Measurements from ENCODE around the gene TNS2. TPM values are rescaled to one million over a fixed set of nuclear protein-coding genes. Genes with fewer than 3 reads are reported as not detected.

Gene TNS2
- total RNA-seq, result 6.7 and 10.8 TPM in 2 replicates

DNA sequence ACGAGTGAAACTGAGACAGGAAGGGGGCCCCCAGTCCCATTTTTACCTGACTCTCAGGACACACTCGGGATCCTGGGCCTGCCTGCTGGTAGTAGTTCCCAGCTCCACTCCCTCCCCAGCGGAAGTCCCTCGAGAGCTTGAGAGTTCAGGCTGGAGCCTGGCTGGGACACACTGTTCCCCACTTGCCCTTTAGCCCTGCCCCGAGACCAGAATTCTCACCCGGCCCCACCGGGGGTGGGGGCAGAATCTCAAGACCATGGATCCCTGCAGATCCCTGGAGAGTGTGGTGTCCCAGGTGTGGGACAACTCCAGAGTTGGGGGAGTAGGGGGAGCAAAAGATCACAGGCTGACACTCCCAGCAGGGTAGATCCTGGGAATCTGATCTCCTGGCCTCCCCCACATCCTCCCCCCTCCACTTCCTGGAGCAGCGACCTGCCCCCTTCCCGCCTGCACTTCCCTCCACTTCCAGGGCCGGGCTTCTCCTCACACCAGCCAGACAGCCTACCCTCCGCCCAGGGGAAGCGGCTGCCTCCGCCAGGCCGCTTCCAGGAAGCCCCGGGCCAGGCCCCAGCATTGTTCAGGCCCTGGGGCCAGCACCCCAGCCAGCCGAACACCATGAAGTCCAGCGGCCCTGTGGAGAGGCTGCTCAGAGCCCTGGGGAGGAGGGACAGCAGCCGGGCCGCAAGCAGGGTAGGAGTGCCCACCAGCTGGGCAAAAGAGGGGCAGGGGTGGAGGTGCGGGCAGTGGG is at the start of gene TNS2:
TSS of gene TNS2 (plus strand) at position 495 of the 748 bp plus-strand sequence. CDS start at position 616, 121 bp downstream.
- no peak for DNase-seq (ENCODE audit: low read depth)
- TF ChIP-seq, protein P1, sequence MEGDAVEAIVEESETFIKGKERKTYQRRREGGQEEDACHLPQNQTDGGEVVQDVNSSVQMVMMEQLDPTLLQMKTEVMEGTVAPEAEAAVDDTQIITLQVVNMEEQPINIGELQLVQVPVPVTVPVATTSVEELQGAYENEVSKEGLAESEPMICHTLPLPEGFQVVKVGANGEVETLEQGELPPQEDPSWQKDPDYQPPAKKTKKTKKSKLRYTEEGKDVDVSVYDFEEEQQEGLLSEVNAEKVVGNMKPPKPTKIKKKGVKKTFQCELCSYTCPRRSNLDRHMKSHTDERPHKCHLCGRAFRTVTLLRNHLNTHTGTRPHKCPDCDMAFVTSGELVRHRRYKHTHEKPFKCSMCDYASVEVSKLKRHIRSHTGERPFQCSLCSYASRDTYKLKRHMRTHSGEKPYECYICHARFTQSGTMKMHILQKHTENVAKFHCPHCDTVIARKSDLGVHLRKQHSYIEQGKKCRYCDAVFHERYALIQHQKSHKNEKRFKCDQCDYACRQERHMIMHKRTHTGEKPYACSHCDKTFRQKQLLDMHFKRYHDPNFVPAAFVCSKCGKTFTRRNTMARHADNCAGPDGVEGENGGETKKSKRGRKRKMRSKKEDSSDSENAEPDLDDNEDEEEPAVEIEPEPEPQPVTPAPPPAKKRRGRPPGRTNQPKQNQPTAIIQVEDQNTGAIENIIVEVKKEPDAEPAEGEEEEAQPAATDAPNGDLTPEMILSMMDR (conservative IDR thresholded peaks at IDR 0.05; ENCODE audit: low read depth, low read length), result no peak
- peak within 1 kb of the TSS; percentile 73 for H3K4me3 ChIP-seq (ENCODE audit: low read depth, low read length)

DNA sequence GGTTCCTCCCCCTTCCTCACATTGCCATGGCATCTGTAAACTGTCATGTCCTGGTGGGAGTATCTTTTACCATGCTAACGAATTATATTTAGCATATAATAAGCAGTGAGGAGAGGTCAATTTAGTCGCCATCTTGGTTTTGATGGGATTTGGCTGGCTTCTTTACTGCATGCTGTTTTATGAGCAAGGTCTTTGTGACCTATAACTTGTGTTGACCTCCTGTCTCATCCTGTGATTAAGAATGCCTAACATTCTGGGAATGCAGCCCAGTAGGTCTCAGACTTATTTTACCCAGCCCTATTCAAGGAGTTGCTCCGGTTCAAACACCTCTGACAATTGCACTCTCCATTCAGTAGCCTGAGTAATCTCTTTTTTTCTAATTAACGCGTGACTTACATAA is 45.7 kb upstream of the TNS2 start:
- DNase-seq (ENCODE audit: low read depth), result peak; percentile 75
- TF ChIP-seq, protein P1 (conservative IDR thresholded peaks at IDR 0.05; ENCODE audit: low read depth, low read length), result no peak
- H3K4me3 ChIP-seq (ENCODE audit: low read depth, low read length), result no peak overlapping the region

DNA sequence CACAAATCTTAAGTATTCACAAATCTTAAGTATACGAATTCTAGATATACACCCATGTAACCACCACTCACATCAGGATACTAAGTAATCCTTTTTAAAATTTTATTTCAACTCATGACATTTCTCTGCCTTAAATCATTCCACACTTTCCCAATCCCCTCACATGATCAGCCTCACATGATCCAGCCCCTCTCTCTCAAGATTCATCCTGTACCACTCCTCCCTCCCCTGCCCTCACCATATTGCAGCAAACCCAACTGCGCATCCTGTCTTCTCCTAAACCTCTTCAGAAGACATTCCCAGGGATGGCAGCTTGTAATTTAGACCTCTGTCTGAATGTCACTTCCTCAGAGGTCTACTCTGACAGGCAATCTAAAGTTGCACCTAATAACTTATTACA is 45.3 kb upstream of the TNS2 start:
- DNase-seq (ENCODE audit: low read depth), result no peak
- TF ChIP-seq, protein P1 (conservative IDR thresholded peaks at IDR 0.05; ENCODE audit: low read depth, low read length), result no peak

DNA sequence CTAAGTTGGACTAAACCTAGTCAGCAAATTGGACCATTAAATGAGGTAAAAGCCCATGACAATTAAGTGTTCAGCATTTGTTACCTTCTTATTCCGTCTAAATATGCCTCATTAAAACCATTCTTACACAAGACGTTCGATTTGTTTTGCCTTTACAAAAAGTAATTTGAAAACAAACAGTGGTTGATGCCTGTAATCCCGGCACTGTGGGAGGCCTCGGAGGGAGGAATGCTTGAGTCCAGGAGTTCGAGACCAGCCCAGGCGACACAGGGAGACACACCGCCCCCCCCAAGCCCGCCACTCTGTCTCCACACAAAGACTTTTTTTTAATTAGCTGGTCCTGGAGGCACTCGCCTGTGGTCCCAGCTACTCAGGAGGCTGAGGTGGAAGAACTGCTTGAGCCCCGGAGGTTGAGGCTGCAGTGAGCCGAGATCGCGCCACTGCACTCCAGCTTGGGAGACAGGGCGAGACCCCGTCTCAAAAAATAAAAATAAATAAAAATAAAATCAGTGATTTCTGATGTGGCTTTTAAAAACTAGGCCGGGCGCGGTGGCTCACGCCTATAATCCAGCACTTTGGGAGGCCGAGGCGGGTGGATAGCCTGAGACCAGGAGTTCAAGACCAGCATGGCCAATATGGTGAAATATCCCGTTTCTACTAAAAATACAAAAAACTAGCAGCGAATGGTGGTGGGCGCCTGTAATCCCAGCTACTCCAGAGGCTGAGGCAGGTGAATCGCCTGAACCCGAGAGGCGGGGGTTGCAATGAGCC is 44.5 kb upstream of the TNS2 start:
- TF ChIP-seq, protein P1 (conservative IDR thresholded peaks at IDR 0.05; ENCODE audit: low read depth, low read length), result no peak
- H3K4me3 ChIP-seq (ENCODE audit: low read depth, low read length), result peak overlapping the region; percentile 96
- no peak for DNase-seq (ENCODE audit: low read depth)

More for the DNA sequence above, 45.3 kb upstream of the TNS2 start:
- peak overlapping the region; percentile 96 for H3K4me3 ChIP-seq (ENCODE audit: low read depth, low read length)

DNA sequence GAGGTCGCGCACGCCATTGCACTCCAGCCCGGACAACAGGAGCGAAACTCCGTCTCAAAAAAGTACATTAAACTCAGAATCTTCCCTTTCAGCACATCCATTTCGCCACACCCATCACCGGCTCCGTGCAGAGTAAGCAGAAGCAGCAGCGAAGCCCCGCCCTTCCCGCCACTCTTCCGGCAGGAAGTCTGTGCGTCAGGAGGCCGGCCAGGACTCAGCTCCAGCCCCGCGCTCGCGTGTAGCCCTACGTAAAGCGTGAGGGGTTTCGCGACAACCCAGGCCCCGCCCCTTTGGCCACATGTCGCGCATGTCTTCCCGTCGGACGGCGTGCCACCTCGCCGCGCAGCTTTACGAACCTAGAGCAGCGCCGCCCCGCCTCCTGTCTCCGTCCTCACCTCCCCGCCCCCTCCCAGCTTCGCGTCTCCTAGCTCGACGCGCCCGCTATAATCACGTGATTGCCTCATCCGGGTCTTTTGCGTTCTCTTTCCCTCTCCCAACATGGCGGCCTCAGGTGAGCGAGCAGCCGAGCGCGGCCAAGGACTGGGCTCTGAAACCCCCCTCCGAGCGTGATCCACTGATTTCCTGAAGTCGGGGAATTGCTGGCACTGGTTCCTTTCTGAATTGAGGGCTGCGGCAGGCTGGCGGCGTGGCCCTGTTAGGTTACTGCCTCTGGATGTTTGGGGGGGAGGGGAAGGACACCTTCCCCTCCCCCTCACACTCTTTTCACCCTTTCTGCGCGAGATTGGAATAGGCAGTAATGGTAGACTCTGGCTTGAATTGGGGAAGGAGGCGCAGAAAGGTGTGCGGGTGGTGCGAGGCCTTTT is 43.7 kb upstream of the TNS2 start, which contains the start of gene EIF4B:
TSS of gene EIF4B (plus strand) at position 471 of the 824 bp plus-strand sequence. CDS start at position 499, 28 bp downstream.
- TF ChIP-seq, protein P1 (conservative IDR thresholded peaks at IDR 0.05; ENCODE audit: low read depth, low read length), result no peak
- peak within 1 kb of the TSS; percentile 96 for H3K4me3 ChIP-seq (ENCODE audit: low read depth, low read length)

DNA sequence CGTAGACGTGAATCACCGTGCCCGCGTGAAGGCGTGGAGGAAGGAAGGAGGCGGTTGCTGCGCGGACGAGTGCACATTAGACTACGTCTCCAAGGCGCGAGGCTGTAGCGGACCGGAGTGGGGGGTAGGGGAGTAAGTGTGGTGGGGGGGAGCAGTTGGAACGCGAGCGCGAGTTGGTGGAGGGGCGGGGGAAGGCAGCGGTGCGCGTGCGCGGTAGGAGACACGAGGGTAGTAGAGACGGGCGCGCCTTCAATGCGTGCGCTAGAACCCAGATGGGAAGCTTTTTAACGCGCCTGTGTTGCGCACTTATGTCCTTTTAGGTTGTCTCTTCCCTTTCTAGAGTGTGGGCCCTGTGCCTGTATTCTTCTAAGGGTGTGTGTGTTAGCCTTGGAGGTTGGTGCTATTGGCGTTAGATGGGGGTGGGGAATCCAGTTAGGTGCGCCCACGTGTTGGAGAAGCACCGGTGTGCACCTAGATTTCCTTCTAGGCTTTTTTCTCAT is 43.0 kb upstream of the TNS2 start:
- DNase-seq (ENCODE audit: low read depth), result no peak
- peak overlapping the region; percentile 96 for H3K4me3 ChIP-seq (ENCODE audit: low read depth, low read length)
- TF ChIP-seq, protein P1 (conservative IDR thresholded peaks at IDR 0.05; ENCODE audit: low read depth, low read length), result no peak

More for the DNA sequence above, 43.7 kb upstream of the TNS2 start, which contains the start of gene EIF4B:
- peak; percentile 79 for DNase-seq (ENCODE audit: low read depth)
